HG03135 (cell line): ENCODE measurements around the gene LVRN.

Experiments used
- ATAC-seq: cut with Tn5 transposase; IDR thresholded peaks from one replicate; pipeline ENCODE4 v1.9.1; 2021; ENCODE audit warnings: mild to moderate bottlenecking, moderate library complexity; ENCODE audit not compliant: unreplicated experiment

The LVRN gene

GRCh38 chr5:116013207-116013785 lies 51.0 kb downstream of the LVRN start:
- ATAC-seq: no peak

GRCh38 chr5:116013936-116014335 lies 51.7 kb downstream of the LVRN start:
- no peak for ATAC-seq

- ATAC-seq: no peak
Observed at GRCh38 chr5:116023619-116024018, 61.3 kb downstream of the LVRN start.

GRCh38 chr5:116025866-116026265 lies 63.6 kb downstream of the LVRN start:
- ATAC-seq: no peak

- ATAC-seq: peak; percentile 80
Observed at GRCh38 chr5:116032094-116032517, 69.8 kb downstream of the LVRN start, which contains the start of gene ARL14EPL. TSS of gene ARL14EPL (plus strand) at chr5:116032472. CDS start at chr5:116051466, 18,994 bp downstream.

GRCh38 chr5:116032991-116033390 lies 70.7 kb downstream of the LVRN start:
- no peak for ATAC-seq

- no peak for ATAC-seq
Observed at GRCh38 chr5:116035123-116035522, 72.8 kb downstream of the LVRN start.

- ATAC-seq: no peak
Observed at GRCh38 chr5:116037236-116037822, 75.1 kb downstream of the LVRN start.

- peak; percentile 80 for ATAC-seq
Observed at GRCh38 chr5:116038817-116039216, 76.5 kb downstream of the LVRN start.

GRCh38 chr5:116042375-116042774 lies 80.1 kb downstream of the LVRN start:
- ATAC-seq: no peak

- ATAC-seq: no peak
Observed at GRCh38 chr5:116044073-116044472, 81.8 kb downstream of the LVRN start.

- no peak for ATAC-seq
Observed at GRCh38 chr5:116045821-116046220, 83.5 kb downstream of the LVRN start.

- ATAC-seq: no peak
Observed at GRCh38 chr5:116046261-116046660, 84.0 kb downstream of the LVRN start.

GRCh38 chr5:116046823-116047222 lies 84.5 kb downstream of the LVRN start:
- ATAC-seq: no peak

GRCh38 chr5:116058346-116058936 lies 96.2 kb downstream of the LVRN start:
- no peak for ATAC-seq

- ATAC-seq: no peak
Observed at GRCh38 chr5:116062352-116062751, 100.1 kb downstream of the LVRN start.

GRCh38 chr5:116063950-116064349 lies 101.7 kb downstream of the LVRN start:
- ATAC-seq: no peak

GRCh38 chr5:116068028-116068632 lies 105.9 kb downstream of the LVRN start:
- ATAC-seq: peak; percentile 66

- ATAC-seq: no peak
Observed at GRCh38 chr5:116071211-116071610, 108.9 kb downstream of the LVRN start.

- ATAC-seq: no peak
Observed at GRCh38 chr5:116075191-116075831, 113.0 kb downstream of the LVRN start.

- peak; percentile 98 for ATAC-seq
Observed at GRCh38 chr5:116076496-116076895, 114.2 kb downstream of the LVRN start.
